OCI-LY3 (cell line): ENCODE results near the gene CAPZB.

Experiments
- EZH2phosphoT487 ChIP-seq: fragments of 200-600 bp; shearing (Covaris generic); IDR thresholded peaks from 2 replicates; pipeline ENCODE4 v1.6.1; 2018; ENCODE audit warnings: antibody characterized with exemption, mixed run types, low read depth
- TF ChIP-seq, protein P1 (sequence below): fragments of 200-600, 300-600 bp; sonication (generic); IDR thresholded peaks from 2 replicates; pipeline ENCODE4 v1.5.1; 2014; ENCODE audit warnings: antibody characterized with exemption, low read length, low read depth

GRCh38 chr1:19350566-19350965 is 134.8 kb downstream of the CAPZB start:
- no peak for TF ChIP-seq EZH2phosphoT487
- TF ChIP-seq, protein P1, sequence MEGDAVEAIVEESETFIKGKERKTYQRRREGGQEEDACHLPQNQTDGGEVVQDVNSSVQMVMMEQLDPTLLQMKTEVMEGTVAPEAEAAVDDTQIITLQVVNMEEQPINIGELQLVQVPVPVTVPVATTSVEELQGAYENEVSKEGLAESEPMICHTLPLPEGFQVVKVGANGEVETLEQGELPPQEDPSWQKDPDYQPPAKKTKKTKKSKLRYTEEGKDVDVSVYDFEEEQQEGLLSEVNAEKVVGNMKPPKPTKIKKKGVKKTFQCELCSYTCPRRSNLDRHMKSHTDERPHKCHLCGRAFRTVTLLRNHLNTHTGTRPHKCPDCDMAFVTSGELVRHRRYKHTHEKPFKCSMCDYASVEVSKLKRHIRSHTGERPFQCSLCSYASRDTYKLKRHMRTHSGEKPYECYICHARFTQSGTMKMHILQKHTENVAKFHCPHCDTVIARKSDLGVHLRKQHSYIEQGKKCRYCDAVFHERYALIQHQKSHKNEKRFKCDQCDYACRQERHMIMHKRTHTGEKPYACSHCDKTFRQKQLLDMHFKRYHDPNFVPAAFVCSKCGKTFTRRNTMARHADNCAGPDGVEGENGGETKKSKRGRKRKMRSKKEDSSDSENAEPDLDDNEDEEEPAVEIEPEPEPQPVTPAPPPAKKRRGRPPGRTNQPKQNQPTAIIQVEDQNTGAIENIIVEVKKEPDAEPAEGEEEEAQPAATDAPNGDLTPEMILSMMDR = no peak
